ENCODE data around the gene SMARCB1. TPM values are rescaled to one million over a fixed set of nuclear protein-coding genes. Genes with fewer than 3 reads are reported as not detected.
A peak's percentile ranks its signal among the peaks of the same experiment; 100 is the strongest.

SMARCB1 gene
- total and polyA plus RNA-seq, 2 experiments from 2014 or later, result 114 to 132 TPM

GRCh38 chr22:23847310-23847920 lies 60.6 kb downstream of the SMARCB1 start:
- H3K27me3 ChIP-seq (ENCODE audit: insufficient read depth), result no peaks in the 10 kb centered on the region
- H3K4me1 Mint-ChIP-seq, result peaks cover 32% of the 10 kb centered on the region
- H3K4me1 ChIP-seq (ENCODE audit: insufficient read depth), result peaks cover 28% of the 10 kb centered on the region
- no peak overlapping the region for H3K27ac ChIP-seq (ENCODE audit: low read depth)
- H4K20me1 ChIP-seq (replicated peaks; ENCODE audit: insufficient read depth), result no peaks in the 10 kb centered on the region
- 0 out of 3 replicates have a peak overlapping the region, but pooled peaks have one; percentile 26 for H3K4me3 Mint-ChIP-seq
- no peaks in the 10 kb centered on the region for H3K9me2 ChIP-seq (ENCODE audit: insufficient read depth)
- no peaks in the 10 kb centered on the region for H3K36me3 ChIP-seq (ENCODE audit: insufficient read depth)
- peaks cover 37% of the 10 kb centered on the region for H3K27me3 Mint-ChIP-seq (ENCODE audit: insufficient read depth, low read depth, poor library complexity)
- H2AFZ ChIP-seq, result no peak overlapping the region
- ATAC-seq (no peak), DNase-seq (ENCODE audit: low spot score) (no peak)
- no peaks in the 10 kb centered on the region for H3K36me3 Mint-ChIP-seq (ENCODE audit: low read depth)
- H3K27ac Mint-ChIP-seq, result no peak overlapping the region
- H3K4me2 ChIP-seq, result peak overlapping the region; percentile 67
- H3K79me2 ChIP-seq (replicated peaks; ENCODE audit: insufficient read depth), result no peaks in the 10 kb centered on the region
- H3F3A ChIP-seq (replicated peaks; ENCODE audit: low read depth), result peaks cover 15% of the 10 kb centered on the region; the same call in 1 of the 2 replicates
- no peak overlapping the region for H3K4me3 ChIP-seq
- no peaks in the 10 kb centered on the region for H3K9me3 Mint-ChIP-seq
- TF ChIP-seq EZH2phosphoT487 (IDR thresholded peaks at IDR 0.05; ENCODE audit: unreplicated experiment) (no peak), STAT1 (IDR thresholded peaks at IDR 0.05; ENCODE audit: unreplicated experiment) (no peak), ZNF331 (CRISPR knock-in tag; IDR thresholded peaks at IDR 0.05; ENCODE audit: low read depth) (no peak), ZNF462 (CRISPR knock-in tag; IDR thresholded peaks at IDR 0.05) (no peak), EZH2 (IDR thresholded peaks at IDR 0.05; ENCODE audit: low read depth, unreplicated experiment) (no peak), ZNF114 (CRISPR knock-in tag; IDR thresholded peaks at IDR 0.05) (no peak), CREB1 (CRISPR knock-in tag; IDR thresholded peaks at IDR 0.05; ENCODE audit: low read depth) (no peak), ETS1 (IDR thresholded peaks at IDR 0.05) (no peak), NANOG (IDR thresholded peaks at IDR 0.05; ENCODE audit: borderline replicate concordance) (no peak), REST (IDR thresholded peaks at IDR 0.05; ENCODE audit: unreplicated experiment) (no peak), JUNB (IDR thresholded peaks at IDR 0.05; ENCODE audit: unreplicated experiment) (no peak), POLR2AphosphoS5 (IDR thresholded peaks at IDR 0.05; ENCODE audit: low read depth) (no peak), CTCF (conservative IDR thresholded peaks at IDR 0.05; ENCODE audit: low read depth in 2 of 2) (no peak)

Measured in GM23338 (cell line).